Measurements from ENCODE around the gene COX14. TPM values are rescaled to one million over a fixed set of nuclear protein-coding genes. Genes with fewer than 3 reads are reported as not detected.
A peak's percentile ranks its signal among the peaks of the same experiment; 100 is the strongest.

The COX14 gene
- total RNA-seq, 2 experiments from 2014 or later = 43.1 to 51.0 TPM

DNA sequence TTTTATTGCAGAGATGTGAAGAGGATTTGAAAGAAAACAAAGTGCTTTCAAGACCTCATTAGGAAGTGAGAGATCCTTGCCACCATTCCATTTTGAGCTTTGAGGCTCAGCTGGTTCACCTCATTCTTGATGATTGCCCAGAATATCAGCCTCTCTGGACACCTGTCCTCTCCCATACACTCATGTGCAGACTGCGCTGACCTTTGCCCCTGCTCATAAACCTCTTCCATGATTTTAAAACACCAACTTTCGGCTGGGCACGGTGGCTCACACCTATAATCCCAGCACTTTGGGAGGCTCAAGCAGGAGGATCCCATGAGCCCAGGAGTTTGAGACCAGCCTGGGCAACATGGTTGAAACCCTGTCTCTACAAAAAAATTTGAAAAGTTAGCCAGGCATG lies 8.9 kb downstream of the COX14 start:
- no peak for ATAC-seq
- Mint-ChIP-seq H3K27me3 (no peaks in the 10 kb centered on the region), H3K9me3 (no peaks in the 10 kb centered on the region), H3K36me3 (ENCODE audit: low read depth) (peaks cover 17% of the 10 kb centered on the region), H3K27ac (no peak overlapping the region), H3K4me1 (ENCODE audit: low read depth) (peaks cover 24% of the 10 kb centered on the region), H3K4me3 (no peak overlapping the region)
- ChIA-PET CTCF (interaction anchor here (1.4 to 7.6 kb wide), 3 partner anchors 10 to 12 kb away, joined by 3 to 54 read pairs (median 7); partner anchors contain the start of gene COX14), POLR2A (interaction anchor here (0.6 to 1.4 kb wide), 4 partner anchors 9 to 325 kb away, joined by 3 to 4 read pairs (median 4); partner anchors contain the start of gene COX14)
- DNase-seq = no peak
- intact Hi-C loops (cut with micrococcal nuclease) = no loop called here
- TF ChIP-seq, protein P1, sequence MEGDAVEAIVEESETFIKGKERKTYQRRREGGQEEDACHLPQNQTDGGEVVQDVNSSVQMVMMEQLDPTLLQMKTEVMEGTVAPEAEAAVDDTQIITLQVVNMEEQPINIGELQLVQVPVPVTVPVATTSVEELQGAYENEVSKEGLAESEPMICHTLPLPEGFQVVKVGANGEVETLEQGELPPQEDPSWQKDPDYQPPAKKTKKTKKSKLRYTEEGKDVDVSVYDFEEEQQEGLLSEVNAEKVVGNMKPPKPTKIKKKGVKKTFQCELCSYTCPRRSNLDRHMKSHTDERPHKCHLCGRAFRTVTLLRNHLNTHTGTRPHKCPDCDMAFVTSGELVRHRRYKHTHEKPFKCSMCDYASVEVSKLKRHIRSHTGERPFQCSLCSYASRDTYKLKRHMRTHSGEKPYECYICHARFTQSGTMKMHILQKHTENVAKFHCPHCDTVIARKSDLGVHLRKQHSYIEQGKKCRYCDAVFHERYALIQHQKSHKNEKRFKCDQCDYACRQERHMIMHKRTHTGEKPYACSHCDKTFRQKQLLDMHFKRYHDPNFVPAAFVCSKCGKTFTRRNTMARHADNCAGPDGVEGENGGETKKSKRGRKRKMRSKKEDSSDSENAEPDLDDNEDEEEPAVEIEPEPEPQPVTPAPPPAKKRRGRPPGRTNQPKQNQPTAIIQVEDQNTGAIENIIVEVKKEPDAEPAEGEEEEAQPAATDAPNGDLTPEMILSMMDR (IDR thresholded peaks at IDR 0.05) = no peak

DNA sequence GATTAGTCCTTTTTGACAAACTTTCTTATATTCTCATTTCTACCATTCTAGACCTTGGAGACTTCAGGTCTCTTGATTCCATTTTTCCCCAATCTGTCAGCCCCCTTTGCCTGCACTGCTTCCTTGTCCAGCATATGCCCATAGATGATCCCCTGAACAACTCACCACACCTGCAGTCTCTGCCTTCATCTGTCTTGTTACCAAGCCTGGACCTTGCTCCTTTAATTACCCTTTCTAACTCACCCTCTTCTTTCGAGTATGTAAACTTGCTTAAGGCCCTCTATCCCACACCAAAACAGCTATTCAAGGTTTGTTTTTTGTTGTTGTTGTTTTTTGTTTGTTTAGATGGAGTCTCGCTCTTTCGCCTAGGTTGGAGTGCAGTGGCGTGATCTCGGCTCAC lies 9.6 kb downstream of the COX14 start:
- no peaks in the 10 kb centered on the region for H3K27me3 Mint-ChIP-seq
- H3K36me3 Mint-ChIP-seq (ENCODE audit: low read depth) = peaks cover 15% of the 10 kb centered on the region
- H3K4me3 Mint-ChIP-seq = no peak overlapping the region
- POLR2A ChIA-PET = interaction anchor here (4.6 kb wide), 1 partner anchor 9 kb away, joined by 23 read pairs; the partner anchor contains the start of gene COX14
- intact Hi-C loops (cut with micrococcal nuclease) = no loop called here
- CTCF ChIA-PET = interaction anchor here (1.4 to 7.6 kb wide), 3 partner anchors 9 to 11 kb away, joined by 3 to 54 read pairs (median 7); partner anchors contain the start of gene COX14
- peak overlapping the region; percentile 36 for H3K27ac Mint-ChIP-seq
- no peak for DNase-seq
- H3K4me1 Mint-ChIP-seq (ENCODE audit: low read depth) = peaks cover 19% of the 10 kb centered on the region
- ATAC-seq = no peak
- TF ChIP-seq, protein P1 (IDR thresholded peaks at IDR 0.05) = no peak
- no peaks in the 10 kb centered on the region for H3K9me3 Mint-ChIP-seq

DNA sequence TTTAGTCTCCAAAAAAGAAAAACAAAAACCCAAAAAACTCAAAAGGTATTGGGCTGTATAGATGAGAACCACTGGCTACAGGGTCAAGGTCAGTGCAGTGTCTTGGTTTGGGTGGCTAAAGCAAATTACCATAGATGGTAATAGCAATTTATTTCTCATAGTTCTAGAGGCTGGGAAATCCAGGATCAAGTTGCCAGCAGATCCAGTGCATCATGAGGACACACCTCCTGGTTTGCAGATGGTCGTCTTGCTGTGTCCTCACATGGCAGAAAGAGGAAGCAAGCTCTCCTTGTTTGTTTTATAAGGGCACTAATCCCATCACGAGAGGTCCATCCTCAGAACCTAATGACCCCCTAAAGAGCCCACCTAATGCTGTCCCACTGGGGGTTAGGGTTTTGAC lies 11.2 kb downstream of the COX14 start:
- ATAC-seq (no peak), DNase-seq (no peak)
- no peak overlapping the region for H3K4me3 Mint-ChIP-seq
- TF ChIP-seq, protein P1 (IDR thresholded peaks at IDR 0.05) = no peak
- peaks cover 11% of the 10 kb centered on the region for H3K36me3 Mint-ChIP-seq (ENCODE audit: low read depth)
- H3K4me1 Mint-ChIP-seq (ENCODE audit: low read depth) = peaks cover 15% of the 10 kb centered on the region
- H3K27ac Mint-ChIP-seq = peak overlapping the region; percentile 26
- no peaks in the 10 kb centered on the region for H3K9me3 Mint-ChIP-seq
- ChIA-PET CTCF (interaction anchor here (0.7 to 7.6 kb wide), 3 partner anchors 9 to 53 kb away, joined by 4 to 54 read pairs (median 5); partner anchors contain the start of gene COX14), POLR2A (interaction anchor here (1.1 to 4.6 kb wide), 3 partner anchors 9 to 20 kb away, joined by 3 to 23 read pairs (median 3); partner anchors contain the start of gene COX14)
- intact Hi-C loops (cut with micrococcal nuclease) = loop anchor here (1.0 kb wide), 1 partner anchor 14 kb away; no protein-coding TSS in a partner anchor
- no peaks in the 10 kb centered on the region for H3K27me3 Mint-ChIP-seq

DNA sequence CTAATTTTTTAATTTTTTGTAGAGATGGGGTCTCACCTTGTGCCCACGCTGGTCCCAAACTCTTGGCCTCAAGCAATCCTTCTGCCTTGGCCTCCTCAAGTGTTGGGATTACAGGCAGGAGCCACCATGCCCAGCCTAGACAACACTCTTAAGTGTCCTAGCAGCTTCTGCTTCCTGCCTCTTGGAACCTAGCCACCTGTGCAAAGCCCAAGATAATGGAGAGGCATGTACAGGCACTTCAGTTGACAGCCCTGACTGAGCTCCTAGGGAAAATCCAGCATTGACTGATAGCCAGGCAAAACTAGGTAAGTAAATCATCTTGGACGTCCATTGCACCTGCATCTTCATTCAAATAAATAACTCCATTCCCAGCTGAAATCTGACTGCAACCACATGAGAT lies 15.5 kb downstream of the COX14 start:
- ATAC-seq (no peak), DNase-seq (no peak)
- Mint-ChIP-seq H3K36me3 (ENCODE audit: low read depth) (peaks cover 20% of the 10 kb centered on the region), H3K4me1 (ENCODE audit: low read depth) (peaks cover 12% of the 10 kb centered on the region), H3K27me3 (no peaks in the 10 kb centered on the region), H3K4me3 (no peak overlapping the region), H3K9me3 (no peaks in the 10 kb centered on the region), H3K27ac (peak overlapping the region; percentile 16)
- TF ChIP-seq, protein P1 (IDR thresholded peaks at IDR 0.05) = no peak
- intact Hi-C loops (cut with micrococcal nuclease) = no loop called here
- ChIA-PET CTCF (interaction anchor here (3.7 to 6.7 kb wide), 2 partner anchors 15 to 49 kb away, joined by 24 to 57 read pairs; partner anchors contain the start of gene COX14), POLR2A (interaction anchor here (0.9 to 1.1 kb wide), 2 partner anchors 14 to 18 kb away, joined by 3 to 4 read pairs; no protein-coding TSS in a partner anchor)

DNA sequence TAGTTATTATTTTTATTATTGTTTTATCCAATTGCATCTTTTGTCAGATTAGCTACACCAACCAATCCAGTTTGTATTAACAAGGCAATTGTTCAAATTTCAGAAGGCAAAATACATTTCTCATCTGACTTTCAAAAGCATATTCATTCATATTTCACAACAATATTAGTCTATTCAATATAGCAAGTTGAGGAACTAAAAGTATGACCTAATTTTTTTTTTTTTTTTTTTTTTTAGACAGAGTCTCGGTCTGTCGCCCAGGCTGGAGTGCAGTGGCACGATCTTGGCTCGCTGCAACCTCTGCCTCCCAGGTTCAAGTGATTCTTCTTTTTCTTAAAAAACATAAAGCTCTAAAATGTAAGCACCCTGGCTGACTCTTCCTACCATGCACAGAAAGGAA lies 17.3 kb downstream of the COX14 start:
- H3K27me3 Mint-ChIP-seq = no peaks in the 10 kb centered on the region
- H3K27ac Mint-ChIP-seq = no peak overlapping the region

More for the DNA sequence above, 17.3 kb downstream of the COX14 start:
- TF ChIP-seq, protein P1 (IDR thresholded peaks at IDR 0.05) = no peak
- ChIA-PET CTCF (interaction anchor here (1.2 to 6.7 kb wide), 6 partner anchors 17 to 185 kb away, joined by 3 to 57 read pairs (median 5); partner anchors contain the start of genes CERS5 and COX14), POLR2A (interaction anchor here (1.2 to 3.2 kb wide), 2 partner anchors 17 to 93 kb away, joined by 4 to 12 read pairs; partner anchors contain the start of gene COX14)
- no peak overlapping the region for H3K4me3 Mint-ChIP-seq
- no peaks in the 10 kb centered on the region for H3K9me3 Mint-ChIP-seq
- H3K4me1 Mint-ChIP-seq (ENCODE audit: low read depth) = peaks cover 15% of the 10 kb centered on the region
- no peak for DNase-seq
- peaks cover 29% of the 10 kb centered on the region for H3K36me3 Mint-ChIP-seq (ENCODE audit: low read depth)
- intact Hi-C loops (cut with micrococcal nuclease) = no loop called here
- no peak for ATAC-seq

Data from activated CD8-positive, alpha-beta T cell treated with anti-CD3 and anti-CD28 coated beads for 36 hours (primary cell).